ENCODE data around the gene IGSF3. TPM values are rescaled to one million over a fixed set of nuclear protein-coding genes. Genes with fewer than 3 reads are reported as not detected.

IGSF3 gene
- total RNA-seq, 1 experiment from 2014 or later, result 4.0 TPM

DNA sequence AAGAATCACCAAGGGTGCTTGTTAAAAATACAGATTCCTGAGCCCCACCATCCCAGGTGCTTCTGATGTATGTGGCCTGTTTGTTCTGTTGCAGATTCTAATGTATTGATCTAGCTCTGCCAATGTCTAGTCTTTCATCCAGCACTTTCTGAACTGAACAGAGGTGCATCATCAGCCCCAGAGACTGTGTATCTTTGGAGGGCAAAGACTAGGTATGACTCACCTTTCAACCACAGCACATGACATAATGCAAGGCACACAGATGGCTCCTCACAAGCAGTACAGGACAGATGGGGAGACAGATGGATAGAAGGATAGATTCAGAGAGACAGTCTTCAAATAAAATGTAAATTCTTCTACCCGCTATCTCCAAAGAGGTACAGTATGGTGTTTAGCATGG, 129.0 kb downstream of the IGSF3 start:
- Histone ChIP-seq H3K4me3 (ENCODE audit: low read depth, low read length, poor library complexity, severe bottlenecking) (no peak overlapping the region), H3K4me1 (ENCODE audit: insufficient read depth, low read length, poor library complexity, severe bottlenecking) (no peaks in the 10 kb centered on the region), H3K27ac (ENCODE audit: low read depth, low read length, poor library complexity, severe bottlenecking) (no peak overlapping the region), H3K27me3 (replicated peaks; ENCODE audit: insufficient read depth, low read depth, low read length, poor library complexity) (no peaks in the 10 kb centered on the region), H3K9me3 (ENCODE audit: low read depth, low read length, poor library complexity, severe bottlenecking) (no peaks in the 10 kb centered on the region), H3K36me3 (ENCODE audit: insufficient read depth, low read length, poor library complexity, severe bottlenecking) (no peaks in the 10 kb centered on the region)
- no peak for DNase-seq (ENCODE audit: low spot score)
- TF ChIP-seq, protein P1, sequence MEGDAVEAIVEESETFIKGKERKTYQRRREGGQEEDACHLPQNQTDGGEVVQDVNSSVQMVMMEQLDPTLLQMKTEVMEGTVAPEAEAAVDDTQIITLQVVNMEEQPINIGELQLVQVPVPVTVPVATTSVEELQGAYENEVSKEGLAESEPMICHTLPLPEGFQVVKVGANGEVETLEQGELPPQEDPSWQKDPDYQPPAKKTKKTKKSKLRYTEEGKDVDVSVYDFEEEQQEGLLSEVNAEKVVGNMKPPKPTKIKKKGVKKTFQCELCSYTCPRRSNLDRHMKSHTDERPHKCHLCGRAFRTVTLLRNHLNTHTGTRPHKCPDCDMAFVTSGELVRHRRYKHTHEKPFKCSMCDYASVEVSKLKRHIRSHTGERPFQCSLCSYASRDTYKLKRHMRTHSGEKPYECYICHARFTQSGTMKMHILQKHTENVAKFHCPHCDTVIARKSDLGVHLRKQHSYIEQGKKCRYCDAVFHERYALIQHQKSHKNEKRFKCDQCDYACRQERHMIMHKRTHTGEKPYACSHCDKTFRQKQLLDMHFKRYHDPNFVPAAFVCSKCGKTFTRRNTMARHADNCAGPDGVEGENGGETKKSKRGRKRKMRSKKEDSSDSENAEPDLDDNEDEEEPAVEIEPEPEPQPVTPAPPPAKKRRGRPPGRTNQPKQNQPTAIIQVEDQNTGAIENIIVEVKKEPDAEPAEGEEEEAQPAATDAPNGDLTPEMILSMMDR (conservative IDR thresholded peaks at IDR 0.05; ENCODE audit: low read depth, low read length), result no peak
- TF ChIP-seq EZH2 (IDR thresholded peaks at IDR 0.05; ENCODE audit: borderline replicate concordance, low read depth, low read length, poor library complexity, severe bottlenecking), result no peak
- no TSS peak for BruUV-seq (replicated peaks)
- ChIA-PET POLR2A (ENCODE audit: low non-redundant PET) (interaction anchor here (0.7 kb wide), 1 partner anchor 76 kb away, joined by 4 read pairs; no protein-coding TSS in a partner anchor), CTCF (no interaction called here)
- intact Hi-C loops (cut with micrococcal nuclease; ENCODE audit: unreplicated experiment), result no loop called here

DNA sequence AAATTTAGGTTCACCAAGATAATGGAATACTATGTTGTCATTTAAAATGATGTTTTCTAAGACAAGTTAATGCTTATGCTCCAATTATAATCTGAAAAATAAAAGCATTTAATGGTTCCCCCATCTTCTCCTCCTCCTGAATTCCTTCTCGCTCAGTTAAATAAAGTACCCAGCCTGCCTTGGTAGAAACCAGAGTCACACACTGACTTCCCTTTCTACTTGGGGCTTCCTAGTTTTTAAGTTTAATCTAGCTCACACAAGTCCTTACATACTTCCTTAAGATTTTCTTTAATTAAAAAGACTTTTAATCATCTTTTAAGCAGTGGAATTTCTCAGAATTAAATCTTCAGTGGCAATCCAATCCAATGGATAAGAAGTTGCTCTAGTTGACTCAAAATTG, 129.6 kb downstream of the IGSF3 start:
- Histone ChIP-seq H3K4me3 (ENCODE audit: low read depth, low read length, poor library complexity, severe bottlenecking) (no peak overlapping the region), H3K4me1 (ENCODE audit: insufficient read depth, low read length, poor library complexity, severe bottlenecking) (no peaks in the 10 kb centered on the region), H3K27me3 (replicated peaks; ENCODE audit: insufficient read depth, low read depth, low read length, poor library complexity) (no peaks in the 10 kb centered on the region), H3K9me3 (ENCODE audit: low read depth, low read length, poor library complexity, severe bottlenecking) (no peaks in the 10 kb centered on the region), H3K36me3 (ENCODE audit: insufficient read depth, low read length, poor library complexity, severe bottlenecking) (no peaks in the 10 kb centered on the region), H3K27ac (ENCODE audit: low read depth, low read length, poor library complexity, severe bottlenecking) (no peak overlapping the region)
- BruUV-seq (replicated peaks), result no TSS peak
- no peak for TF ChIP-seq EZH2 (IDR thresholded peaks at IDR 0.05; ENCODE audit: borderline replicate concordance, low read depth, low read length, poor library complexity, severe bottlenecking)
- TF ChIP-seq, protein P1 (conservative IDR thresholded peaks at IDR 0.05; ENCODE audit: low read depth, low read length), result no peak
- intact Hi-C loops (cut with micrococcal nuclease; ENCODE audit: unreplicated experiment), result no loop called here
- POLR2A ChIA-PET (ENCODE audit: low non-redundant PET), result no interaction called here
- DNase-seq (ENCODE audit: low spot score), result no peak
- CTCF ChIA-PET, result no interaction called here

DNA sequence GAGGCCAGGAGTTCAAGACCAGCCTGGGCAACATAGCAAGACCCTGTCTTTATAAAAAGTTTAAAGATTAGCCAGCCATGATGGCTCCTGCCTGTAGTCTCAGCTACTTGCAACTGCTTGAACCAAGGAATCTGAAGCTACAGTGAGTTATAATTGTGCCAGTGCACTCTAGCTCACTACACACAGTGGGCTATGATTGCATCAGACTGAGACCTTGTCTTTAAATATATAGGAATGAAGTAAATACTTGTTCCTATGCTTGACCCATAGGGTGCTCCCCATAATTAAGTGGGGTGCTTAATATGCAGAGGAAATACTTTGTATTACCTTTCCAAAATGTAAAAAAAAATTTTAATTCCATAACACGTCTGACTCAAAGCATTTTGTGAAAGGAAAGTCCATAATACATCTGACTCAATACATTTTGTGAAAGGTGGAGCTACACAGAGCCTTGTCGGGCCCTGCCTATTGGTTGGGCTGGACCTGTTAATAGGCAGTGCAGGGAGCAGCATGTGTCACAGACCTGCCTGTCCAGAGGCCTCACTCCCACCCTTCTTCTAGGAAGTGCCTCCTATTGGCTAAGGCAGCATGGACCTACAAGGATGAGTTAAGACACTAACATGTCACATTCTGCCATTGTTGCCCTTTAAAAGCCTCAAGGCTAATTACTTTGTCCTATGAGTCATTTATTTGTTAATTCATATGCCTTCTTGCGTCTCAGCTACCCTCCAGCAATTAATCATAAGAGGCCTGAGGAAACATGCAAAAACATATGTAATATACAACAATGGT, 130.3 kb downstream of the IGSF3 start:
- Histone ChIP-seq H3K9me3 (ENCODE audit: low read depth, low read length, poor library complexity, severe bottlenecking) (no peaks in the 10 kb centered on the region), H3K4me1 (ENCODE audit: insufficient read depth, low read length, poor library complexity, severe bottlenecking) (no peaks in the 10 kb centered on the region), H3K27ac (ENCODE audit: low read depth, low read length, poor library complexity, severe bottlenecking) (peak overlapping the region; percentile 21), H3K36me3 (ENCODE audit: insufficient read depth, low read length, poor library complexity, severe bottlenecking) (no peaks in the 10 kb centered on the region), H3K27me3 (replicated peaks; ENCODE audit: insufficient read depth, low read depth, low read length, poor library complexity) (no peaks in the 10 kb centered on the region), H3K4me3 (ENCODE audit: low read depth, low read length, poor library complexity, severe bottlenecking) (no peak overlapping the region)
- ChIA-PET CTCF (no interaction called here), POLR2A (ENCODE audit: low non-redundant PET) (no interaction called here)
- TF ChIP-seq, protein P1 (conservative IDR thresholded peaks at IDR 0.05; ENCODE audit: low read depth, low read length), result no peak
- TF ChIP-seq EZH2 (IDR thresholded peaks at IDR 0.05; ENCODE audit: borderline replicate concordance, low read depth, low read length, poor library complexity, severe bottlenecking), result no peak
- DNase-seq (ENCODE audit: low spot score), result peak; percentile 18
- intact Hi-C loops (cut with micrococcal nuclease; ENCODE audit: unreplicated experiment), result no loop called here
- BruUV-seq (replicated peaks), result no TSS peak

Measured in A673 (cell line).